HG03575 (cell line): ENCODE measurements around the gene GALNT18.

Experiments
- ATAC-seq: cut with Tn5 transposase; IDR thresholded peaks from one replicate; pipeline ENCODE4 v1.9.1; 2021; ENCODE audit not compliant: unreplicated experiment, insufficient number of reproducible peaks, low FRiP score; ENCODE audit errors: extremely low read depth

GALNT18 gene

DNA sequence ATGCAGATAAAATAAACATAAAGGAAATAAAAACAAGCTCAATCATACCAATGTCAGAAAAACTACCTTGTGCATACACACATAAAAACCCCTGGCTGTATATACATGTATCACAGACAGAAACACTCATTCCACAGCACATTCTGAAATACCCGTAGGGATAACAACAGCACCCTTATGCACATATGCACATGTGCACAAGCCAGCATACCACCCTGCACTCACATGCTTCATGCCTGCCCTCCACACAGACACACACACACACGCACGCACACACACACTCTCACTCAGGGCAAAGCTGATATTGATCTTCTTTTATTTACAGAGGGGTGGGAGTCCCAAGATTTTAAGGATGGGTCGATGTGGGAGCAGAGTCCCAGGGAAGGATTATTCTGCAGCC, 360.9 kb downstream of the GALNT18 start:
- no peak for ATAC-seq

GRCh38 chr11:11253995-11254394, 367.8 kb downstream of the GALNT18 start:
- no peak for ATAC-seq

DNA sequence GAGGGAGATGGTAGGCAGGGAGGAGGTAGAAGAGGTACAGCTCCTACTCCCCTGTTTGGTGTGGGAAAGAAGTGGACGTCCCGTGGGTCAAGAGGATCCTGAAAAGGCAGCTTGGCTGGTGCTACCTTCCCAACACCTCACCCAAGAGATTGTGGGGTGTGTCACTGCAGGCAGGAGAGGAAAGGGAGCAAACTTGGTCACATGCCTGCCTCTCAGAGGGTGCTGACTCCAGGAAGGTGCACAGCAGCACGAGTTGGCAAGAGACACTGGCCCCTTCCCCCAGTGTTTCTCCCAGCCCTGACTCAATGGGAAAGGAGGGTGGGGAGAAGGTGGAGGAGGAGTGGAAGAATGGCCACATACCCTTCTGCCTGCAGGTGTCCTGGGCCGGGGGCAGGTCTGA, 368.3 kb downstream of the GALNT18 start:
- ATAC-seq: no peak

DNA sequence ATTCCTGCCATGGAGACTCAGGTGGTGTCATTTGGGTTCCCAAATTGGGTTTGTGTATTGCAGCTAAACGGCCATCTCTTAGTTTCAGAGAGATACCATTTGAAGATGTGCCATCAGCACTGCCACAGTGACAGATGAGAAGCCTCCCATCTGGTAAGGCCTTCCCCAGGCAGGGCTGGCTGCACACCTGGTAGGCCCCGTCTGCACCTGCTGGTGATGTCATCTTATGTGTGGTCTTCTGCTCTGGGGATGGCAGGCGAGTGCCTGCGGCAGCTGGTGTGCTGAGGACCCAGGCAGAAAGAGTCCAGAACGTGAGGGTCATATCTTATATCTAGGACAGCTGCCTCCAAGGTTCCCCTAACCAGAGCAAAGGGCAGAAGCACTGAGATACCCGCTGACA, 369.4 kb downstream of the GALNT18 start:
- ATAC-seq: no peak

DNA sequence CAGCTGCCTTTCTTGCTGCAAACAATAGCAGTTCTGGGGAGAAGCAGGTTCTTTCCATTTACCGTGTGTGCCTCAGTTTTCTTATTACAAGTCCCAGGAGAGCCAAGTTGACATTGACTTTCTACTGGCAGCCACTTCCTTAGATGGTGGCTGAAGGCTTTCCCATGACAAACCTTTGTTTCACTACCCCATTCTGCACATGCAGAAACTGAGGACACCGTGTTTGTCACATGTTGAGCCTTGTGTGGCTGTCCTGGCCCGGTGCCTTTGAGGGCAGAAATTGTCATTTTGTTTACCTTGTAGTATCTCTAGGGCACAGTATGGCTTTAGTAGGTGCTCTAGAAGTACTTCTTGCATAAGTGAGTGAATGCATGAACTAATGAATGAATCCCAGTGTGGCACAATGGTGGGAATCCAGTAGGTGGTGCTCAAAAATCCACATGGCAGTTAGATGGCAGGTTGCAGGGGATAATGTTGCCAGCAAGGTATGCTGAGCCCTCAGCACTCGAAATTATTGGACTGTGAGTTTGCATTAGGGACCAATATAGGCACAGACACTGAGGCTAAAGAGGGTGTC, 370.3 kb downstream of the GALNT18 start:
- no peak for ATAC-seq

DNA sequence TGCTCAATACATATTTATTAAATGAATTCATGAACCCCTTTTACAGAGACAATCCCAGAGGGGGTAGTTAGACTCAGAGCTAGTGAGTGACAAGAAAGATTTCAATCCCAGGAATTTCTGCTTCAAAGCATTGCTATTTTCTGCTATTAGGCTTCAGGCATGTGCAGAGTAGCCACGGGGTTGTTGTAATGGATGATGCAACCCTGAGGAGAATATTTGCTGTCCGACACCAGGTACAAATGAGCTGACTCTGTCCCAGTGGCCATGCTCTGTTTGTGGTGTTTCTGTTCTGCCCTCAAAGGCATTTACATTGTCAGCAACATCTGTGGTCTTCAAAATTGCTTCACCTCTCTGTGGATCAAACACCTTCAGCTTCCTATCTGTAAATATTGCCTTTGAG, 371.3 kb downstream of the GALNT18 start:
- ATAC-seq: no peak

GRCh38 chr11:11247576-11247975, 374.2 kb downstream of the GALNT18 start:
- ATAC-seq: no peak

GRCh38 chr11:11247086-11247485, 374.7 kb downstream of the GALNT18 start:
- no peak for ATAC-seq

- ATAC-seq: no peak
These were observed 375.6 kb downstream of the GALNT18 start for GRCh38 chr11:11246166-11246565.

DNA sequence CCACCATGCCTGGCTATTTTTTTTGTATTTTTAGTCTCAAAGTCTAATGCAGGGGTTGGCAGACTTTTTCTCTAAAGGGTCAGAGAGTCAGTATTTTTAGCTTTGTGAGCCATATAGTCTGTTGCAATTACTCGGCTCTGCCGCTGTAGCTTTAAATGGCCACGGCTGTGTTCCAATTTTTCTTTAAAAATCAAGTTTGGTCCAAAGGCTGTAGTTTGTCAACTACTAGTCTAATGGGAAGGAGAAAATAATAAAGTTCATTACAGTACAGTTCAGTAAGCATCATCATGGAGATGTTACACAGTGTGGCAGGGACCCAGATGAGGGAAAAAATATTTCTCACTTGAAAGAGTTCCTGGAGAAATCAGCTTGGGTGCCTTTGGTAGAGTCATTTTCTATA, 376.4 kb downstream of the GALNT18 start:
- ATAC-seq: no peak

GRCh38 chr11:11244470-11245080, 377.2 kb downstream of the GALNT18 start:
- ATAC-seq: no peak

DNA sequence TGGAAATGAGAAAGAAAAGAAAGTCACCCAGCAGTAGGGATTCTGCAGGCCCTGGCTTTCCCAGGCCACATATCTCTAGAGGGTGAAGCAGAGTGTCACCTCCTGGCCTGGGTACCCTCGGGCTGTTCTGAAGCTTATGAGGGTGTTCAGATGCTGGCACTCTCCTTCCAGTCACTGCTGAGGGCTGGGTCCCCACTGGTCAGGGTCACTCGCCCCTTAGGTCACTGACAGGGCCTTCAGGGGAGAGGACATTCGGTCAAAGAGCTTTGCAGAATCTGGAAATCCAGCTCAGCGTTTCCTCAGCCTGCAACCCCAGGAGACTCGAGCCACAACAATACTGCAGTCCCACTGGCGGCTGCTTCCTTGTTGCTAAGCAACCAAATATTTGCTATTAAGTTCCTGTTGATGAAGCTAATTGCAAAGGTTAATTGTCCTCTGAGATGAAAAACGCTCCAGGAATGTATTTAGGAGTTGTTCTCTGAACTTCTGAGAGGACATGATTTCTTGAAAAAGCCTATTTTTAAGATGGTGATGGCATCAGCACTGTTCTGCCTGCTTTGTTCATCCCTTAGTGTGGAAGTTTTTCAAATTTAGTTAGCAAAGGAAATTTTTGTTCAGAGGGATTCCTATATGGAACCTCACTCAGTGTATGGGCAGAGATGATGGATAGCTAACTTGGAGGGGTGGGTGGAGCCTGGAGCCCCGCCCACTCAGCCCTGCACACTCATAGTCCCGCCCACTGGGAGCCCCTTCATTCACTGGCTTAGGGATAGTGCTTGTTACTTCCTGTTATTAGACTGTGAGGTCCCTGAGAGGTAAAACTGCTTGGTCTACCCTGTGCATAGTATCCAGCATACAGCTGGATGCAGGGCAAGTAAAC, 378.0 kb downstream of the GALNT18 start:
- no peak for ATAC-seq

DNA sequence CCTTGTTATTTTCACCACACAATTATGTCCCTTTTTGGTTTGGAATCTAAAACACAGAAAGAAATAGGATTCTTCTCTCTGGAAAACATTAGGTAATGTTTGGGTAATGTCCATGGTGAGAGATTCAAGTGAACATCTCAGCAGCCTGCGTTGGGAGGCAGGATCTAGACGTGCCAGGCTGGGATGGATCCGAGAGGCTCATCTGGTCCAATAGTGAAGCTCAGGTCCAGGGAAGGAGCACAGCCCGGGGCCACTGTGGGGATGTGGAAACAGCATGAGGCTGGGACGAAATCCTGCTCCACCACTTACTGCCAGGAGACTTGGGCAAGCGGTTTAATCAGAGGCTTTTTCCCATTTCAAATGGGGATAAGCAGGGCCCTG, 378.6 kb downstream of the GALNT18 start:
- ATAC-seq: no peak

DNA sequence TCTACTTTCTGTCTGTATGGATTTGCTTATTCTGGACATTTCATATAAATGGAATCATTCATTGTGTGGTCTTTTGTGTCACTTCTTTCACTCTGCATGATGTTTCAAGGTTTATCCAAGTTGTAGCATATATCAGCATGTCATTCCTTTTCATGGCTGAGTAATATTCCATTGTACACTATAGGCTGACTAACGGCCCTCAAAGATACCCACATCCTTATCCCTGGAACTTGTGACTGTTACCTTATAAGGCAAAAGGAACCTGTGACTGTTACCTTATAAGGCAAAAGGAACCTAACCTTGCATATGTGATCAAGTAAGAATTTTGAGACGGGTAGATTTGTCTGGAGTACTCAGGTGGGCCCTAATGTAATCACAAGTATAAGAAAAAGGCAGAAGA, 380.5 kb downstream of the GALNT18 start:
- no peak for ATAC-seq

DNA sequence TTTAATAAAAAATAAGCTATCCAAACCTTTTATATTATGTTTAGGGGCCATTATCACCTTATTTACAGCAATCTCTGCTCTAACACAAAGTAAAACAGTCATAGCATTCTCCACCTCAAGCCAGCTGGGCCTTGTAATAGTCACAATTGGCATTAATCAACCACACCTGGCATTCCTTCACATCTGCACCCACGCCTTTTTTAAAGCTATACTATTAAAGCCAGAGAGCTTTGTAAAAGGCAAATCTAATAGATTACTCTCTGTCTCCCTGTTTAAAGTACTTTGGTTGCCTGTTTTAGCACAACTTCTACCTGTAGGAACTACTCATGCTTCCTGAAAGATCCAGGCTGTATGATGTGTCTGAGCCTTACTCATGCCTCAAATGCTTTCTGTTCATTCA, 381.8 kb downstream of the GALNT18 start:
- ATAC-seq: no peak

GRCh38 chr11:11237070-11237832, 384.6 kb downstream of the GALNT18 start:
- no peak for ATAC-seq

- no peak for ATAC-seq
These were observed 385.2 kb downstream of the GALNT18 start for GRCh38 chr11:11236498-11237059.

DNA sequence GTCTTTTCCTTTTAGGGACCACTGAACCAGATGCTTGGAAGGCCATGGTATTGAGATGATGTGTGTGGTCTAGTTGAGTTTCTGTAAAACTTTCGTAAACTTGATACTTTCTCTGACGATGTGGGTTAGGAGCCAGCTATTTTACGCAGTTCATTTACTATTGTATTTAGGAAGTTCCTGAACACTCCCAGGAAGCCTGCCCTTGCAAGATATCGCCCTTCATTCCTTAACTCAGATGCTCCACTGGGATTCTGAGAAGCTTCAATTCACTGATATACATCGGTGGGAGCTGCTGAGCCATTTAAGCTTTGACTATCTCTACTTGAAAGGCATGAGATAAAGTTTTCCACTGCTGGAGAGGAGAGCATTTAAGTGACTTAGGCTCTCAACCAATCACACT, 390.0 kb downstream of the GALNT18 start:
- ATAC-seq: no peak

DNA sequence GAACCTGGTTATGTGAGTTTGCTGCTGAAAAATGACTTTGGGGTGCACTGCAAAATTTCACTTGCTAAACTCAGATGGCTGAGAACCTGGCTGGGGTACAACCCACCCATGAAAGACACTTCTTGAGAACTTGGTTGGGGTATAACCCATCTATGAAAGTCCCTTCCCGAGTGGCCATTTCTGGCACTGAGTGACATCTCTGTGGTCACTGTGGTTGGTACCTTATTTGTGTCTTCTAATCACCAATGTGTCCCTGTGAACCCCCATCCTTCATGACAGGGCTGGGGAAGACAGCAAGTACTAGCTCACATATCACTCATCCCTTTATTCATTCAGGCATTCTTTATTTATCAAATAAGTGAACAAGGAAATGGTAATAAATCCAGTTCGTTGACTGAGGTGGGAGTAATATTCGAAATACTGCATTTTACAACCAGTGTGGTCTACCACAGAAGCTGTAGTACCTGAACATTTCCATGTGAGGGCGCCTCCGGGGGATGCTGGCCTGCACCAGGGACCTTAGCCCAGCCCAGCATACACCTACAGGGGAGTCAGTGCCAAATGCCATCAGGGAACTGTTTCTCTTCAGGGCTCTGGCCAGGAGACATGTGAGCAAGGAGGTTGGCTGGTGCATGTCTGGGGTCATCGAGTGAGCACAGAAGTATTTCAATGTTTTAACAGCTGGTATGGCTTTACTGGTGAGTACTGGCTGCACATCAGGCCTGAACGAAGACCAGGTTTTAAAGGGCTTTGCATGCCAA, 390.8 kb downstream of the GALNT18 start:
- no peak for ATAC-seq
